Skeletal muscle tissue (tissue), 4 donors: Measurements from ENCODE around the gene SRSF5. TPM values are rescaled to one million over a fixed set of nuclear protein-coding genes. Genes with fewer than 3 reads are reported as not detected.
"Not testable (repeated sequence)": the region's sequence is repeated elsewhere in the genome, so short reads cannot be mapped to it uniquely, and the experiment has no call there.

ENCODE experiments used
- H3K27ac ChIP-seq: one replicate; pipeline ENCODE4 v1.7.0; 2013; ENCODE audit warnings: mild to moderate bottlenecking, low read depth, low read length, inconsistent platforms
- H3K27me3 ChIP-seq, 3 donors: one replicate each; pipeline ENCODE4 v1.7.0; 2013; ENCODE audit warnings: low read length in 3 of 3; ENCODE audit not compliant: control insufficient read depth in 3 of 3, insufficient read depth in 3 of 3
- H3K36me3 ChIP-seq, 3 donors: one replicate each; pipeline ENCODE4 v1.7.0; 2013; ENCODE audit warnings: low read length in 3 of 3; ENCODE audit not compliant: control insufficient read depth in 3 of 3, insufficient read depth in 3 of 3
- H3K4me1 ChIP-seq, 3 donors: one replicate each; pipeline ENCODE4 v1.7.0; 2013; ENCODE audit warnings: low read length in 3 of 3, mild to moderate bottlenecking in 3 of 3; ENCODE audit not compliant: control insufficient read depth in 3 of 3, insufficient read depth in 3 of 3
- H3K4me3 ChIP-seq, 3 donors: one replicate each; pipeline ENCODE4 v1.7.0; 2013; ENCODE audit warnings: low read length in 3 of 3
- H3K9ac ChIP-seq, 3 donors: one replicate each; pipeline ENCODE4 v1.7.0; 2013; ENCODE audit warnings: low read length in 3 of 3, mild to moderate bottlenecking in 3 of 3, moderate library complexity in 2 of 3, low read depth in 1 of 3
- H3K9me3 ChIP-seq, 3 donors: one replicate each; pipeline ENCODE4 v1.7.0; 2013; ENCODE audit warnings: low read length in 3 of 3; ENCODE audit not compliant: control insufficient read depth in 3 of 3
- total RNA-seq: library from RNA; depleted of rRNA; stranded (reverse); fragments of >200 nt; gene quantifications from one replicate; pipeline ENCODE4 v1.2.3, GENCODE V29; 2014
- donor health status: Osteomylitis.

SRSF5 gene
- total RNA-seq: 77.2 TPM

DNA sequence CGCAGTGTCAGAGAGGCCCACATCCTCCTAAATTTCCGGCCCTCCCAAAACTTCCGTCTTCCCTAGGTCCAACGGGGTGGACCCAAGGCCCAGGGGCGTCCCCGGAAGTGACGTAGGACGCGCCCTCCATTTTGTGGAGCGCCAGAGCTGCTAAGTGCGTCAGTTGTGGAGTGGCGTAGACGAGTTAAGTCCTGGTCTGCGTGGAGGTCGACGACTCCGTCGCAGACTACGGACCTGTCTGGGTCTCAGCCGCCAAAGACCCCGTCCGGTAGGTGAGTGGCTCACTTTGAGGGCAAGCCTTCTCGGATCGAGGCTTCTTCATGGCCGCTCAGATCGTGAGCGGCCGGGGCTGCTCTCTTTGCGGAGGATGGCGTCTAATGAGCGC, at the start of gene SRSF5:
SRSF5 (plus strand) TSS at position 159 of the 385 bp plus-strand sequence. CDS start 1,015 bp downstream, outside the sequence.
- peaks cover 37 to 38% (median 37%) of the 10 kb centered on the region in 3 donors for H3K36me3 ChIP-seq
- peak within 1 kb of the TSS; percentile 100 for H3K27ac ChIP-seq
- H3K27me3 ChIP-seq: no peaks in the 10 kb centered on the region
- H3K4me3 ChIP-seq: peak within 1 kb of the TSS; percentile 99
- H3K9ac ChIP-seq: peak within 1 kb of the TSS; percentile 100
- H3K4me1 ChIP-seq: peaks cover 28 to 33% (median 29%) of the 10 kb centered on the region in 3 donors
- no peaks in the 10 kb centered on the region for H3K9me3 ChIP-seq

GRCh38 chr14:69718614-69719013, 48.3 kb upstream of the SRSF5 start:
- H3K4me3 ChIP-seq, H3K36me3 ChIP-seq, H3K9me3 ChIP-seq, H3K9ac ChIP-seq, H3K27me3 ChIP-seq, H3K27ac ChIP-seq: not testable (repeated sequence)
- H3K4me1 ChIP-seq: peaks cover 15 to 25% (median 25%) of the 10 kb centered on the region in 3 donors

DNA sequence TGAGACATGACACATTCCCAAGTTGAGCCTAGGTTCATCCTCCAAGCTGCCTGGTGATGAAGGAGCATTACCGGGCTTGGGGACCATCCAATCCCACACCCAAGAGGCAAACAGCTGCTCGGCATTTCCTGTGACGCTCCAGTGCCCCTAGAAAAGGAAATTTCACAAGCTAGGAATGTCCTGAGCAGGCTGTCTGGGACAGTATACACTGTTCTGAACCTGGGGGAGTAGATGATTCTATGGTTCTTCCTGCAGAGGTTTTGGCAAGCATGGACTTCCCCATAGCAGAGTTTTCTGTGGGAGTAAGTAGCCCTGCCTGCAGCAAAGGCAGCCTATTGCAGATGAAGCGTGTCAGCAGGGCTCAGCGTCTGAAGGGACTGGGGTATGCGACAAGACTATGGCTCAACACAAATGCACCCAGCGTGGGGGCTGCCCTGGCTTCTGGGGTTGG, 47.4 kb upstream of the SRSF5 start:
- H3K27me3 ChIP-seq: no peaks in the 10 kb centered on the region
- no peak overlapping the region for H3K27ac ChIP-seq
- no peak overlapping the region for H3K9ac ChIP-seq
- no peak overlapping the region for H3K4me3 ChIP-seq
- H3K9me3 ChIP-seq: no peaks in the 10 kb centered on the region
- peaks cover 12 to 25% (median 23%) of the 10 kb centered on the region in 3 donors for H3K4me1 ChIP-seq
- no peaks in the 10 kb centered on the region for H3K36me3 ChIP-seq

DNA sequence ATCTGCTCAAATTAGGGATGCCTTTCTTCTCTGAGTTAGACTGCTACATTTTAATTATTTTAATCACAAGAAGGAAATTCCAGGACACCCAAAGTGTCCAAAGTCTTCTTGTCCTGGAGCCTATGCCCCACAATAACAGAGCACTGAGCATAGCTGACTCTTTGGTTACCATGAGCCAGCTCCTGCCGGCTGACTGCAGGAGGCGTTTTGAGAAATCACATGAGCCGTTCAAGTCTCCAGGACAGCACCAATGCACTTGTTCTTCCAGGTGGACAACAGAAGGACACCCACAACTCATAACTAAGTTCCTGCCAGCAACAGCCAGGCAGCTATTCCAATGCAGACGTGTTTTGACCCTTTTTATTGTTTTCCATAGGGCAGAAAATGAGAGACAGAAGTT, 46.0 kb upstream of the SRSF5 start:
- no peaks in the 10 kb centered on the region for H3K36me3 ChIP-seq
- H3K9ac ChIP-seq: no peak overlapping the region
- H3K9me3 ChIP-seq: no peaks in the 10 kb centered on the region
- H3K27ac ChIP-seq: no peak overlapping the region
- H3K27me3 ChIP-seq: no peaks in the 10 kb centered on the region
- H3K4me1 ChIP-seq: peaks cover 9 to 21% (median 19%) of the 10 kb centered on the region in 3 donors
- H3K4me3 ChIP-seq: no peak overlapping the region

DNA sequence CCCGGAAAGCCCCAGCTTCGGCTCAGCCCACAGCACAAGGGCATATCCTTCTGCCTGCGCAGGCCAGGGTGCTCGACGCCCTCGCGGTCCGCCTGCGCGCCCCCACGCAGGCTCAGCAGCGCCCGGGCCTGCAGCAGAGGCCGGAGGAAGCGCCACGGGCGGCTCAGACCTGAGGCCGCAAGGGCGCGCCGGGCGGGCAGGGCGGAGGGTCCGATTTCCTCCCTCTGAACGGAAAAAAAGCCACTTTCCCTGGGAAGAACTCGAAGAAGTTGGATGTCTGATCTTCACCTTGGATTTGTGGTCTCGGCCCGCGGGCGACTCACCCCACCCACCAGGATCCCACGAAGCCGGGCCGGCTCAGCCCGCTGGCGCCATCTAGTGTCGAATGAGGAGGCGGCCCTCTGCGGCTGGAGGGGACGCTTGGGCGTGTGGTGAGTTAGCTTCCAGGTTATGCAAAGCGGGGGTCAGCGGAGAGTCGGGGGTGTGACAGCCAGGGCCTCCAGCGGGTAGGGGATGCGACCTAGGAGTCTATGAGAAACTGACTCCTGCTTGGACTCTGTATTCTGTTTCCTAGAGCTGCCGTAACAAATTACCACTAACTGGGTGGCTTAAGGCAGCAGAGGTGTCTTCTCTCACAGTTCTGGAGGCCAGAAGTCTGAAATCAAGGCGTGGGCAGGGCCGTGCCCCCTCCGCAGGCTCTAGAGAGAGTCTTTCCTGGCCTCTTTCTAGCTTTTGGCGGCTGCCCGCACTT, 40.0 kb upstream of the SRSF5 start:
- Histone ChIP-seq H3K9ac (peak overlapping the region; percentile 48 to 80 (median 72)), H3K9me3 (no peaks in the 10 kb centered on the region), H3K27ac (peak overlapping the region; percentile 2), H3K4me1 (peaks cover 3 to 12% (median 10%) of the 10 kb centered on the region in 3 donors), H3K36me3 (no peaks in the 10 kb centered on the region), H3K4me3 (peak overlapping the region; percentile 59 to 77 (median 63)), H3K27me3 (no peaks in the 10 kb centered on the region)

DNA sequence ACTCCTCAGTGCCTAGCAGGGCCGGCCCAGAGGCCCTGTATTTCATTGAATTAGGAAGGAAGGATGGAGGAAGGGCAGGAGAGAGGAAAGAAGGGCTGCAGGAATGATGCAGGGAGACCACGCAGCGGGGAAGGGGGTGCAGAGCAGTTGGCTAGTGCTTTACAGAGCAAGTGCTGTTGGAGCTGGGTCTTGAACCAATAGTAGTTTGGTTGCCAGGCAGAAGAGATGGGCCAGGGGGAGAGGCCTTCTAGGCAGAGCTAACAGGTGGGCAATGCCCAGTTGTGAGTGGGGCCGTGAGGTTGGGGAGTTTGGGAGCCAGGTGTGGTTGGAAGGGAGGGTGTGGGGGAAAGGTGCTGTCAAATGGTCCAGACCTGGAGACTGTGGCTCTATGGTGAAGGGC, 39.1 kb upstream of the SRSF5 start:
- Histone ChIP-seq H3K27ac (peak overlapping the region; percentile 2), H3K9ac (peak overlapping the region in 1 of 3 donors; percentile 33), H3K4me1 (peaks cover 3 to 12% (median 10%) of the 10 kb centered on the region in 3 donors), H3K27me3 (no peaks in the 10 kb centered on the region), H3K36me3 (no peaks in the 10 kb centered on the region), H3K9me3 (no peaks in the 10 kb centered on the region), H3K4me3 (no peak overlapping the region)

- H3K4me1 ChIP-seq, H3K9ac ChIP-seq, H3K27me3 ChIP-seq, H3K4me3 ChIP-seq, H3K9me3 ChIP-seq, H3K36me3 ChIP-seq, H3K27ac ChIP-seq: not testable (repeated sequence)
Measured at GRCh38 chr14:69731919-69732598, 34.9 kb upstream of the SRSF5 start.

DNA sequence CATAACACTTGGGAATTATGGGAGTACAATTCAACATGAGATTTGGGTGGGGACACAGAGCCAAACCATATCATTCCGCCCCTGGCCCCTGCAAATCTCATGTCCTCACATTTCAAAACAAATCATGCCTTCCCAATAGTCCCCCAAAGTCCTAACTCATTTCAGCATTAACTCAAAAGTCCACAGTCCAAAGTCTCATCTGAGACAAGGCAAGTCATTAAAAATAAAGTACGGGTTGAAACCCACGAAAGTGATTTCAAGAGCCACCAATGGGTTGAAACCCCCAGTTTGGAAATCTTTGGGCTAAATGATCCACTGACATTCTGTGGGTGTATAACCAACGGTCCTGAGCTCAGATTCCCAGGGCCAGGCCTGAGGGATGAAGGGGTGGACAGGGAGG, 30.5 kb upstream of the SRSF5 start:
- H3K36me3 ChIP-seq, H3K27me3 ChIP-seq, H3K27ac ChIP-seq, H3K9me3 ChIP-seq, H3K4me1 ChIP-seq, H3K9ac ChIP-seq, H3K4me3 ChIP-seq: not testable (repeated sequence)

- H3K4me3 ChIP-seq: no peak overlapping the region
- H3K4me1 ChIP-seq: no peaks in the 10 kb centered on the region
- H3K9me3 ChIP-seq: no peaks in the 10 kb centered on the region
- H3K27me3 ChIP-seq: no peaks in the 10 kb centered on the region
- H3K9ac ChIP-seq: no peak overlapping the region
- no peak overlapping the region for H3K27ac ChIP-seq
- no peaks in the 10 kb centered on the region for H3K36me3 ChIP-seq
Measured at GRCh38 chr14:69741055-69741454, 25.9 kb upstream of the SRSF5 start.

DNA sequence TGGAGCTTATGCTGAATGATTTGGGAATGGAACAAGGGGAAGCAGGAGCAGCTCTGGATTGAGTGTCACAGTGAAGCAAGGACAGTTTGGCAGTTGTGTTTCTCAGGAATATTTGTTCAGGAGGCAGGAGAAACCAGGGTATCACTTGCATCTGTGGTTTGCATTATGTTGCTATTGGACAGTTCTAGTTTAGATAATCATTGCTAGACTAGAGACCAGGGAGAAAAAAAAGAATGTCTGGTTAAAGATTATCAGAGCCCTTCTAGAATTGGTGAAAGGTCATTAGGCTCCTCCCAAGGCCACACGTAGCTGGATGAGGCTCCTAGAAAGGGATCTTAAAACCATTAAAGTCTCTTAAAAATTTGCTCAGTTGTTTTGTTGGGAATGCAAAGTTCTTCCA, 17.0 kb upstream of the SRSF5 start:
- H3K4me1 ChIP-seq: no peaks in the 10 kb centered on the region
- no peak overlapping the region for H3K4me3 ChIP-seq
- no peaks in the 10 kb centered on the region for H3K9me3 ChIP-seq
- no peak overlapping the region for H3K9ac ChIP-seq
- no peaks in the 10 kb centered on the region for H3K27me3 ChIP-seq
- H3K27ac ChIP-seq: no peak overlapping the region
- H3K36me3 ChIP-seq: no peaks in the 10 kb centered on the region
